WTC11 (cell line): ENCODE data around the gene PNMA8B.

Experiments used
- CREM ChIP-seq: sonication (generic); formaldehyde crosslinking; IDR thresholded peaks from 2 replicates; pipeline ENCODE4 v1.8.1; 2022; ENCODE audit warnings: mild to moderate bottlenecking, missing genetic modification reagents, moderate library complexity
- CTCF ChIP-seq: fragments of 200-600 bp; IDR thresholded peaks from 2 replicates; pipeline ENCODE4 v1.8.0; 2022; ENCODE audit warnings: antibody characterized with exemption
- E2F1 ChIP-seq: sonication (generic); formaldehyde crosslinking; IDR thresholded peaks from 2 replicates; pipeline ENCODE4 v1.8.0; 2022; ENCODE audit warnings: mild to moderate bottlenecking, missing genetic modification reagents
- ETV6 ChIP-seq: sonication (generic); formaldehyde crosslinking; IDR thresholded peaks from 2 replicates; pipeline ENCODE4 v1.8.1; 2022; ENCODE audit warnings: mild to moderate bottlenecking, missing genetic modification reagents
- MAX ChIP-seq: sonication (generic); formaldehyde crosslinking; IDR thresholded peaks from 2 replicates; pipeline ENCODE4 v1.8.0; 2022; ENCODE audit warnings: mild to moderate bottlenecking, missing genetic modification reagents
- NR2C2 ChIP-seq: sonication (generic); formaldehyde crosslinking; IDR thresholded peaks from 2 replicates; pipeline ENCODE4 v1.8.0; 2022; ENCODE audit warnings: mild to moderate bottlenecking, missing genetic modification reagents
- NR3C1 ChIP-seq: sonication (generic); formaldehyde crosslinking; conservative IDR thresholded peaks from 2 replicates; pipeline ENCODE4 v1.8.1; 2023; ENCODE audit warnings: low read depth, mild to moderate bottlenecking, missing genetic modification reagents
- TF ChIP-seq, protein P1 (sequence below): fragments of 250-450 bp; sonication (Bioruptor Pico); IDR thresholded peaks from 2 replicates; pipeline ENCODE4 v1.9.0; 2021; ENCODE audit warnings: mild to moderate bottlenecking
- TF ChIP-seq, protein P2 (sequence below): sonication (generic); formaldehyde crosslinking; IDR thresholded peaks from 2 replicates; pipeline ENCODE4 v1.8.0; 2023; ENCODE audit warnings: missing genetic modification reagents
- TF ChIP-seq, protein P3 (sequence below): sonication (generic); formaldehyde crosslinking; IDR thresholded peaks from 2 replicates; pipeline ENCODE4 v1.8.1; 2023; ENCODE audit warnings: mild to moderate bottlenecking, missing genetic modification reagents, moderate library complexity

DNA sequence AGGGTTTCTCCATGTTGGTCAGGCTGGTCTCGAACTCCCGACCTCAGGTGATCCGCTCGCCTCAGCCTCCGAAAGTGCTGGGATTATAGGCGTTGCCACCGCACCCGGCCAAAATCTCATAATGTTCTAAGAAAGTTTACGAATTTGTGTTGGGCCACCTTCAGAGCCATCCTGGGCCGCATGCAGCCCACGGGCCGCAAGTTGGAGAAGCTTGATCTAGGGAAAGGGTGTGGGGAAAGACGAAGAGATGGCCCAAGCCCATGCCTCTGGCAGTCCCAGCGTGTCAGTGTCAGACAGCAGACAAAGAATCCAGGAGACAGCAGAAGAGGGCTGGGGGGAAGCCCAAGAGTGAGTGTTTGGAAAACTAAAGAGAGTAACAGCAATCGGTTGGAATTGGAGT, 49.6 kb downstream of the PNMA8B start:
- TF ChIP-seq, protein P1, sequence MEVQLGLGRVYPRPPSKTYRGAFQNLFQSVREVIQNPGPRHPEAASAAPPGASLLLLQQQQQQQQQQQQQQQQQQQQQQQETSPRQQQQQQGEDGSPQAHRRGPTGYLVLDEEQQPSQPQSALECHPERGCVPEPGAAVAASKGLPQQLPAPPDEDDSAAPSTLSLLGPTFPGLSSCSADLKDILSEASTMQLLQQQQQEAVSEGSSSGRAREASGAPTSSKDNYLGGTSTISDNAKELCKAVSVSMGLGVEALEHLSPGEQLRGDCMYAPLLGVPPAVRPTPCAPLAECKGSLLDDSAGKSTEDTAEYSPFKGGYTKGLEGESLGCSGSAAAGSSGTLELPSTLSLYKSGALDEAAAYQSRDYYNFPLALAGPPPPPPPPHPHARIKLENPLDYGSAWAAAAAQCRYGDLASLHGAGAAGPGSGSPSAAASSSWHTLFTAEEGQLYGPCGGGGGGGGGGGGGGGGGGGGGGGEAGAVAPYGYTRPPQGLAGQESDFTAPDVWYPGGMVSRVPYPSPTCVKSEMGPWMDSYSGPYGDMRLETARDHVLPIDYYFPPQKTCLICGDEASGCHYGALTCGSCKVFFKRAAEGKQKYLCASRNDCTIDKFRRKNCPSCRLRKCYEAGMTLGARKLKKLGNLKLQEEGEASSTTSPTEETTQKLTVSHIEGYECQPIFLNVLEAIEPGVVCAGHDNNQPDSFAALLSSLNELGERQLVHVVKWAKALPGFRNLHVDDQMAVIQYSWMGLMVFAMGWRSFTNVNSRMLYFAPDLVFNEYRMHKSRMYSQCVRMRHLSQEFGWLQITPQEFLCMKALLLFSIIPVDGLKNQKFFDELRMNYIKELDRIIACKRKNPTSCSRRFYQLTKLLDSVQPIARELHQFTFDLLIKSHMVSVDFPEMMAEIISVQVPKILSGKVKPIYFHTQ: no peak
- no peak for TF ChIP-seq CREM (CRISPR knock-in tag)
- TF ChIP-seq, protein P2, sequence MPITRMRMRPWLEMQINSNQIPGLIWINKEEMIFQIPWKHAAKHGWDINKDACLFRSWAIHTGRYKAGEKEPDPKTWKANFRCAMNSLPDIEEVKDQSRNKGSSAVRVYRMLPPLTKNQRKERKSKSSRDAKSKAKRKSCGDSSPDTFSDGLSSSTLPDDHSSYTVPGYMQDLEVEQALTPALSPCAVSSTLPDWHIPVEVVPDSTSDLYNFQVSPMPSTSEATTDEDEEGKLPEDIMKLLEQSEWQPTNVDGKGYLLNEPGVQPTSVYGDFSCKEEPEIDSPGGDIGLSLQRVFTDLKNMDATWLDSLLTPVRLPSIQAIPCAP (CRISPR knock-in tag): no peak
- no peak for TF ChIP-seq CTCF
- TF ChIP-seq, protein P3, sequence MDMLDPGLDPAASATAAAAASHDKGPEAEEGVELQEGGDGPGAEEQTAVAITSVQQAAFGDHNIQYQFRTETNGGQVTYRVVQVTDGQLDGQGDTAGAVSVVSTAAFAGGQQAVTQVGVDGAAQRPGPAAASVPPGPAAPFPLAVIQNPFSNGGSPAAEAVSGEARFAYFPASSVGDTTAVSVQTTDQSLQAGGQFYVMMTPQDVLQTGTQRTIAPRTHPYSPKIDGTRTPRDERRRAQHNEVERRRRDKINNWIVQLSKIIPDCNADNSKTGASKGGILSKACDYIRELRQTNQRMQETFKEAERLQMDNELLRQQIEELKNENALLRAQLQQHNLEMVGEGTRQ (CRISPR knock-in tag): no peak
- TF ChIP-seq MAX: no peak
- TF ChIP-seq ETV6 (CRISPR knock-in tag): no peak
- TF ChIP-seq NR2C2 (CRISPR knock-in tag): no peak
- no peak for TF ChIP-seq E2F1 (CRISPR knock-in tag)
- no peak for TF ChIP-seq NR3C1 (CRISPR knock-in tag)
